Hepatocyte (in vitro differentiated cells): ENCODE results near the gene CTBP1. TPM values are rescaled to one million over a fixed set of nuclear protein-coding genes. Genes with fewer than 3 reads are reported as not detected.

Experiments used
- DNase-seq: peaks from one replicate; pipeline ENCODE4 v3.0.0-alpha.2; 2016; ENCODE audit warnings: low spot score
- H2AFZ ChIP-seq: fragments of 200-600 bp; sonication (generic); 2 replicates; pipeline ENCODE4 v1.6.0; 2016; ENCODE audit warnings: antibody characterized with exemption, mild to moderate bottlenecking
- H3K27ac ChIP-seq: fragments of 200-600 bp; sonication (generic); 2 replicates; pipeline ENCODE4 v1.5.1; 2016; ENCODE audit warnings: mild to moderate bottlenecking
- H3K27me3 ChIP-seq: fragments of 200-600 bp; sonication (generic); 2 replicates; pipeline ENCODE4 v1.6.1; 2016
- H3K36me3 ChIP-seq: fragments of 200-600 bp; sonication (generic); replicated peaks from 2 replicates; pipeline ENCODE4 v1.5.1; 2016; ENCODE audit warnings: low read depth; ENCODE audit not compliant: insufficient read depth
- H3K4me1 ChIP-seq: fragments of 200-600 bp; sonication (generic); 2 replicates; pipeline ENCODE4 v1.5.1; 2016; ENCODE audit warnings: mild to moderate bottlenecking, moderate library complexity; ENCODE audit not compliant: insufficient read depth
- H3K4me2 ChIP-seq: fragments of 200-600 bp; sonication (generic); 2 replicates; pipeline ENCODE4 v1.6.0; 2016
- H3K4me3 ChIP-seq: fragments of 200-600 bp; sonication (generic); 2 replicates; pipeline ENCODE4 v1.5.1; 2016; ENCODE audit warnings: mild to moderate bottlenecking
- H3K79me2 ChIP-seq: fragments of 200-600 bp; sonication (generic); 2 replicates; pipeline ENCODE4 v1.6.0; 2017; ENCODE audit warnings: mild to moderate bottlenecking
- H3K9me2 ChIP-seq: fragments of 200-600 bp; sonication (generic); replicated peaks from 2 replicates; pipeline ENCODE4 v1.6.0; 2017; ENCODE audit warnings: mild to moderate bottlenecking; ENCODE audit not compliant: insufficient read depth
- H3K9me3 ChIP-seq: fragments of 200-600 bp; sonication (generic); 2 replicates; pipeline ENCODE4 v1.5.1; 2016; ENCODE audit warnings: low read depth, mild to moderate bottlenecking
- H4K20me1 ChIP-seq: fragments of 200-600 bp; sonication (generic); 2 replicates; pipeline ENCODE4 v1.6.0; 2016; ENCODE audit warnings: mild to moderate bottlenecking; ENCODE audit not compliant: insufficient read depth, poor library complexity, severe bottlenecking
- CTCF ChIP-seq: fragments of 200-600 bp; sonication (generic); IDR thresholded peaks from 2 replicates; pipeline ENCODE4 v1.5.1; 2016; ENCODE audit warnings: antibody characterized with exemption, mild to moderate bottlenecking; ENCODE audit not compliant: poor library complexity
- EZH2 ChIP-seq: fragments of 200-600 bp; sonication (generic); IDR thresholded peaks from 2 replicates; pipeline ENCODE4 v1.6.1; 2016; ENCODE audit warnings: antibody characterized with exemption, mild to moderate bottlenecking, borderline replicate concordance
- EZH2phosphoT487 ChIP-seq: fragments of 200-600 bp; sonication (generic); IDR thresholded peaks from one replicate; pipeline ENCODE4 v1.6.1; 2018; ENCODE audit warnings: antibody characterized with exemption, mild to moderate bottlenecking, low read depth, moderate library complexity; ENCODE audit not compliant: unreplicated experiment, severe bottlenecking
- WGBS: methylation state at CpG from one replicate; pipeline ENCODE4 v1.1.6; 2016; ENCODE audit warnings: low lambda C conversion rate; ENCODE audit errors: missing lambda C conversion rate; 5-methylcytosine and 5-hydroxymethylcytosine counted together
- polyA plus RNA-seq: library from polyadenylated mRNA; unstranded; fragments of >200 nt; fragmentation: Nextera tagmentation; extraction: Ambion mirVana; gene quantifications from 2 replicates; pipeline ENCODE4 v1.2.1, GENCODE V29; 2016
- total RNA-seq: library from RNA; depleted of rRNA; stranded (reverse); fragments of >200 nt; gene quantifications from 2 replicates; pipeline ENCODE4 v1.2.3, GENCODE V29; 2014

Gene CTBP1
- total and polyA plus RNA-seq, 2 experiments from 2014 or later: 169 to 179 TPM

GRCh38 chr4:1231637-1232360 is 17.1 kb downstream of the CTBP1 start:
- no peak overlapping the region for H3K27ac ChIP-seq
- H2AFZ ChIP-seq: no peak overlapping the region
- H3K4me1 ChIP-seq: peaks cover 14% of the 10 kb centered on the region
- H3K4me3 ChIP-seq: no peak overlapping the region
- H3K9me3 ChIP-seq: no peaks in the 10 kb centered on the region
- peaks cover 34% of the 10 kb centered on the region for H3K79me2 ChIP-seq
- WGBS: 91% methylated on average over 22 of the region's 23 CpGs
- DNase-seq: no peak
- no peak overlapping the region for H3K4me2 ChIP-seq
- TF ChIP-seq EZH2: no peak
- no peak for TF ChIP-seq CTCF
- no peak for TF ChIP-seq EZH2phosphoT487
- H3K27me3 ChIP-seq: no peaks in the 10 kb centered on the region
- no peaks in the 10 kb centered on the region for H3K9me2 ChIP-seq
- H3K36me3 ChIP-seq: no peaks in the 10 kb centered on the region
- peaks cover 27% of the 10 kb centered on the region for H4K20me1 ChIP-seq

GRCh38 chr4:1230971-1231636 is 17.8 kb downstream of the CTBP1 start:
- peaks cover 14% of the 10 kb centered on the region for H3K4me1 ChIP-seq
- no peak overlapping the region for H3K4me2 ChIP-seq
- H3K9me3 ChIP-seq: no peaks in the 10 kb centered on the region
- H2AFZ ChIP-seq: no peak overlapping the region
- no peak overlapping the region for H3K4me3 ChIP-seq
- H3K27ac ChIP-seq: no peak overlapping the region
- H4K20me1 ChIP-seq: peaks cover 30% of the 10 kb centered on the region
- no peaks in the 10 kb centered on the region for H3K36me3 ChIP-seq
- no peaks in the 10 kb centered on the region for H3K27me3 ChIP-seq
- WGBS: 97% methylated on average over 20 of the region's 20 CpGs
- TF ChIP-seq CTCF: no peak
- no peak for TF ChIP-seq EZH2phosphoT487
- TF ChIP-seq EZH2: no peak
- H3K9me2 ChIP-seq: no peaks in the 10 kb centered on the region
- peaks cover 34% of the 10 kb centered on the region for H3K79me2 ChIP-seq
- no peak for DNase-seq

GRCh38 chr4:1230316-1230715 is 18.6 kb downstream of the CTBP1 start:
- Histone ChIP-seq H3K79me2 (peaks cover 29% of the 10 kb centered on the region), H3K4me3 (no peak overlapping the region), H3K36me3 (no peaks in the 10 kb centered on the region), H3K9me2 (no peaks in the 10 kb centered on the region), H3K27ac (no peak overlapping the region), H3K27me3 (no peaks in the 10 kb centered on the region), H4K20me1 (peaks cover 30% of the 10 kb centered on the region), H3K4me2 (no peak overlapping the region), H2AFZ (no peak overlapping the region), H3K4me1 (peaks cover 14% of the 10 kb centered on the region), H3K9me3 (no peaks in the 10 kb centered on the region)
- WGBS: 97% methylated on average over 22 of the region's 22 CpGs
- TF ChIP-seq CTCF (no peak), EZH2phosphoT487 (no peak), EZH2 (no peak)
- no peak for DNase-seq
